IPS-18a (cell line): ENCODE data around the gene MYRIP.

ENCODE experiments used
- H3K27ac ChIP-seq: one replicate; pipeline ENCODE4 v1.5.1; 2013; ENCODE audit warnings: low read length
- H3K27me3 ChIP-seq: one replicate; pipeline ENCODE4 v1.6.1; 2013; ENCODE audit warnings: mild to moderate bottlenecking, low read length; ENCODE audit not compliant: control insufficient read depth, insufficient read depth
- H3K36me3 ChIP-seq: one replicate; pipeline ENCODE4 v1.6.1; 2013; ENCODE audit warnings: low read depth, low read length; ENCODE audit not compliant: control insufficient read depth
- H3K4me1 ChIP-seq: one replicate; pipeline ENCODE4 v1.6.1; 2013; ENCODE audit warnings: low read depth, low read length; ENCODE audit not compliant: control insufficient read depth
- H3K4me3 ChIP-seq: one replicate; pipeline ENCODE4 v1.5.1; 2013; ENCODE audit warnings: low read length
- H3K9ac ChIP-seq: one replicate; pipeline ENCODE4 v1.6.1; 2013; ENCODE audit warnings: mild to moderate bottlenecking, low read length, moderate library complexity
- H3K9me3 ChIP-seq: one replicate; pipeline ENCODE4 v1.6.1; 2013; ENCODE audit warnings: low read depth, low read length; ENCODE audit not compliant: control insufficient read depth

MYRIP gene

GRCh38 chr3:39972508-39972907 is 163.1 kb downstream of the MYRIP start:
- Histone ChIP-seq H3K27ac (no peak overlapping the region), H3K4me1 (no peaks in the 10 kb centered on the region), H3K9me3 (no peaks in the 10 kb centered on the region), H3K9ac (no peak overlapping the region), H3K27me3 (no peaks in the 10 kb centered on the region), H3K36me3 (no peaks in the 10 kb centered on the region), H3K4me3 (no peak overlapping the region)

- no peak overlapping the region for H3K9ac ChIP-seq
- H3K9me3 ChIP-seq = no peaks in the 10 kb centered on the region
- no peaks in the 10 kb centered on the region for H3K36me3 ChIP-seq
- no peaks in the 10 kb centered on the region for H3K4me1 ChIP-seq
- H3K27me3 ChIP-seq = no peaks in the 10 kb centered on the region
- no peak overlapping the region for H3K27ac ChIP-seq
- no peak overlapping the region for H3K4me3 ChIP-seq
Measured at GRCh38 chr3:39977058-39977794, 167.8 kb downstream of the MYRIP start.

DNA sequence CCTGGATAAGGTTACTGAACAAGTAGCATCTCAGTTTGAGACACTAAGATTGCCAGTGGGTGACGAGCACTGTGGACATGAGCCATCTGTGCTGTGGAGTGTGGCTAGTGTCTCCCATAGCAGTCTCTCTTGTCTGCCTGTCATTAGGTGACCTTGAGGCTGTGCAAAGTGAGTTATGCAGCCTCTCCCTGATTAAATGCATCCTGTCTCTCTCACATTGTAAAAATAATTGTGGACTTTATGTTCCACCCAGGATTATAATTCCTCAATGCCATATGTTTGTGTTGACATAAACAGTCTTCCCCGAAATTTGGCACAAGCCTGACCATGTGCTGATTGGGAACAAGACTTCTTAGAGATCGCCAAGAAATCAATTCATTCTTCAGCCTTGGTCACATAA is 168.9 kb downstream of the MYRIP start:
- no peaks in the 10 kb centered on the region for H3K4me1 ChIP-seq
- H3K27ac ChIP-seq = no peak overlapping the region
- H3K9ac ChIP-seq = no peak overlapping the region
- no peak overlapping the region for H3K4me3 ChIP-seq
- no peaks in the 10 kb centered on the region for H3K36me3 ChIP-seq
- H3K9me3 ChIP-seq = no peaks in the 10 kb centered on the region
- H3K27me3 ChIP-seq = no peaks in the 10 kb centered on the region

DNA sequence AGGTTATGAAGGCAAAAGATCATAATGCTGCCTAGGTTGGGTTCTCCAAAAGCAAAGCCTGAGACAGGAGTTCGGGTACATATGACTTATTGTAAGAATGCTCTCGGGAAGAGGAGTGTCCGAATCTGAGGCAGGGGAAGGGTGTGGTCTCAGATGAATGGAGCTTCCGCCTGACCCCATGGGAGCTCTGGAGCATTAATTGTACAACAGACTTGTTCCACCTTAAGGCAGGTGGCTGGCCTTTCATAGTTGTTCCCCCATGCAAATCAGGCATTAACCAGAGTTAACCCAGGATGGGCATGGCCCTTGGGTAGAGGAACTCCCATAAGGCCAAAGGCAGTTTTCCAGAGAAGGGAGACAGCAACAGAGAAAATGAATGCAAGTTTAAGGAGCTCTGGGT is 170.6 kb downstream of the MYRIP start:
- H3K9ac ChIP-seq = no peak overlapping the region
- no peak overlapping the region for H3K4me3 ChIP-seq
- H3K27me3 ChIP-seq = no peaks in the 10 kb centered on the region
- no peaks in the 10 kb centered on the region for H3K4me1 ChIP-seq
- H3K27ac ChIP-seq = no peak overlapping the region
- no peaks in the 10 kb centered on the region for H3K36me3 ChIP-seq
- H3K9me3 ChIP-seq = no peaks in the 10 kb centered on the region

GRCh38 chr3:39980781-39981180 is 171.4 kb downstream of the MYRIP start:
- Histone ChIP-seq H3K9ac (no peak overlapping the region), H3K27ac (no peak overlapping the region), H3K4me3 (no peak overlapping the region), H3K4me1 (no peaks in the 10 kb centered on the region), H3K9me3 (no peaks in the 10 kb centered on the region), H3K36me3 (no peaks in the 10 kb centered on the region), H3K27me3 (no peaks in the 10 kb centered on the region)

- H3K4me3 ChIP-seq = no peak overlapping the region
- H3K36me3 ChIP-seq = no peaks in the 10 kb centered on the region
- no peaks in the 10 kb centered on the region for H3K4me1 ChIP-seq
- no peak overlapping the region for H3K9ac ChIP-seq
- H3K27me3 ChIP-seq = no peaks in the 10 kb centered on the region
- H3K9me3 ChIP-seq = no peaks in the 10 kb centered on the region
- H3K27ac ChIP-seq = no peak overlapping the region
Measured at GRCh38 chr3:39981547-39982184, 172.3 kb downstream of the MYRIP start.

DNA sequence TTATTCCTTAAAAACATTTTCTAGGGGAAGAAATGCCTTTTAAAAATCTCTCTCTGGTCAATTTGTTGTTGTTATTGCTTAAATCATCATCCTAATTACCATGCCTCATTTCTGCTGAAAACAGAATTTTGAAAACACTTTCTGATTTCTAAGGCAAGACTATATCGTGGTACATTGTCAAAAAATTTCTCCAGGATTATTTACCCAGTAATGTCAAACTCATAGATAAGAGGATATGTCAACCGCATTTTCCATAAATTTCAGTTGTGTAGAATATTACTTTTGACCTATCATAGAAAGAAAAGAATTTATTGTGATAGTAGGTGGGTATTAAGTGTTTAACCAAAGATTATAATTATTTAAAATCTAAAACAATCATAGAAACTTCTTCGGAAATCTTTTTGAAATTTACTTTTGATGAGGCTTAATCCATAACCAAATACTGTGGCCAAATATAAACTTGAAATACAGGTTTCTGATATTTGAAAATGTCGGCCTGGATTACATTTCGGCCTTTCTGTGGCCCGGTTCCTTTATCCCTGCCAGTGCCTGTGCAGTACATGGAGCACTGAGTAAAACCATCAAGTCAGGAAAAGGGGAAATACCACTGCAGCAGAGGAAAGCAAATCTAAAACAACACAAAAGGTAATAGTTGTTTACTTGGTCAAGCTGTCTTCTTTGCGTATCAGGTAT is 173.4 kb downstream of the MYRIP start:
- no peak overlapping the region for H3K9ac ChIP-seq
- no peaks in the 10 kb centered on the region for H3K4me1 ChIP-seq
- no peak overlapping the region for H3K27ac ChIP-seq
- no peaks in the 10 kb centered on the region for H3K36me3 ChIP-seq
- H3K9me3 ChIP-seq = no peaks in the 10 kb centered on the region
- H3K4me3 ChIP-seq = no peak overlapping the region
- no peaks in the 10 kb centered on the region for H3K27me3 ChIP-seq

DNA sequence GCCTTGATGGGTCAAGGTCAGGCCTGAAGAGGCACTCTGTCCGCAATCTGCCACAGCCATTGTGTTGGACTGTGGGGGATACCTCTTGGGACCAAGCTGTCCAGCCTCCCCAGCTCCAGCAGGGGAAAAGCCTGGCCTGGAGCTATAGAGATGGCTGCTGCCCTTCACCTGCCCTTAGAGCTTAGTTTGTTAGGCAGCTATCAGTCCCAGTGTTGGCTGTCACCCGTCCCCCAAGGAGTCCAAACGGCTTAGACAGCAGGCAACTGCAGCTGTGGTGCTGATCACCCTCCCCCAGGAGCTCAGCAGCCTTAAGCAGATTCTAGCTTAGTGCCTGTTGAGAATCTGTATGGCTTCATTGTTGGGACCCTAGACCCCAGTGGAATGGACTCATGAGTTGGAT is 180.3 kb downstream of the MYRIP start:
- no peaks in the 10 kb centered on the region for H3K4me1 ChIP-seq
- no peaks in the 10 kb centered on the region for H3K36me3 ChIP-seq
- H3K9me3 ChIP-seq = peaks cover 11% of the 10 kb centered on the region
- H3K9ac ChIP-seq = no peak overlapping the region
- no peak overlapping the region for H3K4me3 ChIP-seq
- no peaks in the 10 kb centered on the region for H3K27me3 ChIP-seq
- no peak overlapping the region for H3K27ac ChIP-seq

GRCh38 chr3:39990532-39990931 is 181.1 kb downstream of the MYRIP start:
- H3K4me1 ChIP-seq = no peaks in the 10 kb centered on the region
- H3K4me3 ChIP-seq = no peak overlapping the region
- H3K9ac ChIP-seq = no peak overlapping the region
- no peak overlapping the region for H3K27ac ChIP-seq
- peaks cover 11% of the 10 kb centered on the region for H3K9me3 ChIP-seq
- no peaks in the 10 kb centered on the region for H3K27me3 ChIP-seq
- no peaks in the 10 kb centered on the region for H3K36me3 ChIP-seq

GRCh38 chr3:40008796-40009195 is 199.4 kb downstream of the MYRIP start:
- Histone ChIP-seq H3K9ac (no peak overlapping the region), H3K9me3 (no peaks in the 10 kb centered on the region), H3K36me3 (no peaks in the 10 kb centered on the region)

DNA sequence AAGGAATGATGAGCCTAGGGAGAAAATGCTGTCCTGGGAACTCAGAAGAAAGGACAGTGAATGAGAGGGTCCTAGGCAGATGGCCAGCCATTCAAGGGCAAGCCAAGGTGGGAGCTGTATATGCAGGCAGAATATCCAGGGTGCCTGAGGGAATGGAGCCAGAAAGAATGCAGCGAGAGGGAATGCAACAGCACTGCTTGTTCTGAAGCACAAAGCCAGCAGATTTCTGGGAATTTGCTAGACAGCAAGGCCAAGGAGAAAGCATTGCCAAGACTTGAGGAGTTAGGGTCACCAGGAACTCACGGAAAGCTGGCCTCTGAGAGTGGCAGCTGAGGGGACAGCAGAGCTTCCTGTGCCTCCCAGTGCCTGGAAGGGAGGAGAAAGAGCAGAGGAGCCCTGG is 200.6 kb downstream of the MYRIP start:
- Histone ChIP-seq H3K27ac (no peak overlapping the region), H3K36me3 (no peaks in the 10 kb centered on the region), H3K4me1 (no peaks in the 10 kb centered on the region), H3K27me3 (no peaks in the 10 kb centered on the region), H3K9me3 (no peaks in the 10 kb centered on the region), H3K9ac (no peak overlapping the region), H3K4me3 (no peak overlapping the region)

More at GRCh38 chr3:40008796-40009195, 199.4 kb downstream of the MYRIP start:
- Histone ChIP-seq H3K4me3 (no peak overlapping the region), H3K27me3 (no peaks in the 10 kb centered on the region), H3K27ac (no peak overlapping the region), H3K4me1 (no peaks in the 10 kb centered on the region)
